ENCODE results near the gene ATP2B1.

Gene ATP2B1

DNA sequence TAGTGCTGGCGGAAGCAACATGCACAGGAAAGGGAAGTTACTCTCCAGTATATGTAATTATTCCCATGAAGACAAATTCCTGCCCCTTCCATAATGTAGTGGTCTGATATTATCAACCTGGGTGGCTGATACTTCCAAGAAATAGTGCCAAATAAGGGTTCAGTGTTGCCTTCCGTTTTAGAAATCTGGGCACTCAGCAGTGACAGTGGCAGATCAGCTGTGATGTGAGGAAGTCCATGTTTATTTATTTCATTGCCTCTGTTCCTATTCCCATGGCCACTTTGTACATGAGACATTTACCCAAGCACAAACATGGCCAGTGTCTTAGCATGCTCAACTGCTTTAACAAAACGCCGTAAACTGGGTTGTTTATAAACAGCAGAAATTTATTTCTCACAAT is 162.5 kb downstream of the ATP2B1 start:
- Histone ChIP-seq H3K4me3 (ENCODE audit: low read depth, low read length) (no peak overlapping the region), H3K9me3 (ENCODE audit: severe bottlenecking) (no peaks in the 10 kb centered on the region), H3K27ac (peak overlapping the region; percentile 88; the same call in 1 of the 2 replicates), H3K27me3 (ENCODE audit: insufficient read depth, low read depth, severe bottlenecking) (no peaks in the 10 kb centered on the region), H3K36me3 (no peaks in the 10 kb centered on the region)
- TF ChIP-seq CTCF (IDR thresholded peaks at IDR 0.05; ENCODE audit: low read depth, low read length), result no peak
- DNase-seq, result no peak

DNA sequence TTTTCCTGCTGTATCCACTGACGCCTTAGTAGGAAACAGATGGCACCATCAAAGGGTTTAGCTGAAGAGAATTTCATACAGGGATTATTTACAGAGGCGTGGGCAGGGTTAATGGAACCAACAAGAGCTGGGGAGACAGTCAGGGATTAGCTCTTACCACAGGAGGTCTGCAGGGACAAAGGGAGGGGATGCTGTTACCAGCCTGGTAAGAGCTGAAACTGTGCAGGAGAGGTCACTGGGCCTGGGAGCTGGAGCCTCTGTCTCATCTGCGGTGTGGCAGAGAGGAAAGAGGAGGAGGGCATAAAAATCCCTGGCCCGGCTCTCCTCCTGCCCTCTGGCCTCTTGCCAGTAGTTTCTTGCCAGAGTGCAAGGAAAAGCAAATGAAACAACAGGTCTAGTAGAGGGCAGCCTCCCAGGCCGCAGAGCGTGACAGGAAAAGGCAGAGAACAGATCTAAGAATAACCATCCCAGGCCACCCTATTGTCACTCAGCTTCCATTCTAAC is 163.9 kb downstream of the ATP2B1 start:
- Histone ChIP-seq H3K36me3 (no peaks in the 10 kb centered on the region), H3K4me3 (ENCODE audit: low read depth, low read length) (no peak overlapping the region; the same call in 1 of the 2 replicates), H3K27me3 (ENCODE audit: insufficient read depth, low read depth, severe bottlenecking) (no peaks in the 10 kb centered on the region), H3K27ac (peak overlapping the region; percentile 88), H3K9me3 (ENCODE audit: severe bottlenecking) (no peaks in the 10 kb centered on the region)
- DNase-seq, result peak; percentile 90
- TF ChIP-seq CTCF (IDR thresholded peaks at IDR 0.05; ENCODE audit: low read depth, low read length), result no peak

DNA sequence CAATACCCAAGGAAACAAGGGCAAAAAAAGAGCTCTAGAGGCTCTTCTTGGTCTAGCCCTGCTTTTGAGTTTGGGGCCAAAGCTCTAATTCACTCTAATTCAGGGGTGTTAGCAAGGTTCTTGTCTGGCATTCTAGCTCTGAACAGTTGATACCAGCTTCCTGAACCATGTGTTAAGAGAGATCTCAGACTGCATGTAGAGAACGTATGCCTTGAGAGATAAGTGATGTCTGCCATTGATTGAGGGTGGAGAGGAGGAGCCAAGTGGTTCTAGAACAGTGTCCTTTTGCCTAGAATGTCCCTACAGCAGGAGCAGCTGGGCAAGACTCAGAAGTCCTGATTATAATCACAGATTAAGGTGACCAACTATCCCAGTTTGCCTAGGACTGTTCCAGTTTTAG is 164.6 kb downstream of the ATP2B1 start:
- Histone ChIP-seq H3K9me3 (ENCODE audit: severe bottlenecking) (no peaks in the 10 kb centered on the region), H3K27ac (peak overlapping the region; percentile 88), H3K36me3 (no peaks in the 10 kb centered on the region), H3K4me3 (ENCODE audit: low read depth, low read length) (no peak overlapping the region), H3K27me3 (ENCODE audit: insufficient read depth, low read depth, severe bottlenecking) (no peaks in the 10 kb centered on the region)
- no peak for TF ChIP-seq CTCF (IDR thresholded peaks at IDR 0.05; ENCODE audit: low read depth, low read length)
- DNase-seq, result peak; percentile 19

DNA sequence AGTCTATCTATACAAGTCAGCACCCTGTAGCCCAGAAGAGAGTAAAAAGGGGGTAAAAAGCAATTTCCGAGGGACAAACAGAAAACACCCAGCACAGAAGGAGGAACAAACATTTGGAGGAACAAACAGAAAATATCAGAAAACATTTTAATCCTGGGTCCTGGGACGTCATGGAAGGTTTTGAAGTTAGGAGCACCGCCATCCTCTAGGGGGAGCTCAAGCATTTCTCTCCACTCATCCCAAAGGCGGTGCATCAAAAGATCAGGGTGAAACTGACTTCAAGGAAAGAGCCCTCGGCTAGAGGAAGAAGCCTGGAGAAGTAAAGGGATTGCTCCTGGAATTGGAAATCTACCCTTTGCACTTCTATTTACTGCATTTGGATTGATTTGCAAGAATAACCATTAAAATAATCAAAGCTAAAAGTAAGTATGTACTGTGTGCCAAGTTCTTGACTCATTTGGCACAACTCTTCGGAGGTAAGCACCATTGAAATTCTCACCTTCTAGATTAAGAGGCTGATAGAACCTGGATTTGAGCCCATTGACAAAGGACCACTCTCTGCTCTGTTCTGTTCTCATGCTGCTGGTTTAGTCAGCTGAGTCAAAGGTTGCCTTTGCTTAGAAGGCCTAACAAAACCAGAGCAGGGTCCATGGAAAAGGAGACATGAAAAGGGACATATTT is 165.6 kb downstream of the ATP2B1 start:
- TF ChIP-seq CTCF (IDR thresholded peaks at IDR 0.05; ENCODE audit: low read depth, low read length), result peak; percentile 84
- no peaks in the 10 kb centered on the region for H3K9me3 ChIP-seq (ENCODE audit: severe bottlenecking)
- H3K36me3 ChIP-seq, result no peaks in the 10 kb centered on the region
- peak; percentile 79 for DNase-seq
- H3K4me3 ChIP-seq (ENCODE audit: low read depth, low read length), result no peak overlapping the region
- H3K27me3 ChIP-seq (ENCODE audit: insufficient read depth, low read depth, severe bottlenecking), result no peaks in the 10 kb centered on the region
- peak overlapping the region; percentile 88 for H3K27ac ChIP-seq

GRCh38 chr12:89542236-89542635 is 166.4 kb downstream of the ATP2B1 start:
- Histone ChIP-seq H3K36me3 (no peaks in the 10 kb centered on the region), H3K27me3 (ENCODE audit: insufficient read depth, low read depth, severe bottlenecking) (no peaks in the 10 kb centered on the region), H3K9me3 (ENCODE audit: severe bottlenecking) (no peaks in the 10 kb centered on the region), H3K4me3 (ENCODE audit: low read depth, low read length) (no peak overlapping the region), H3K27ac (no peak overlapping the region)
- no peak for TF ChIP-seq CTCF (IDR thresholded peaks at IDR 0.05; ENCODE audit: low read depth, low read length)
- no peak for DNase-seq

GRCh38 chr12:89540586-89540985 is 168.1 kb downstream of the ATP2B1 start:
- no peak overlapping the region for H3K4me3 ChIP-seq (ENCODE audit: low read depth, low read length)
- H3K36me3 ChIP-seq, result no peaks in the 10 kb centered on the region
- H3K27ac ChIP-seq, result peak overlapping the region; percentile 59
- TF ChIP-seq CTCF (IDR thresholded peaks at IDR 0.05; ENCODE audit: low read depth, low read length), result no peak
- peak; percentile 79 for DNase-seq
- H3K9me3 ChIP-seq (ENCODE audit: severe bottlenecking), result no peaks in the 10 kb centered on the region
- H3K27me3 ChIP-seq (ENCODE audit: insufficient read depth, low read depth, severe bottlenecking), result no peaks in the 10 kb centered on the region

Measured in WERI-Rb-1 (cell line).